GM12801 (cell line): ENCODE data around the gene MBL2.

Experiments used
- TF ChIP-seq, protein P1 (sequence below): IDR thresholded peaks from one replicate; pipeline ENCODE4 v1.5.1; 2011; ENCODE audit warnings: control low read depth; ENCODE audit not compliant: insufficient read length; ENCODE audit errors: extremely low read depth

MBL2 gene

DNA sequence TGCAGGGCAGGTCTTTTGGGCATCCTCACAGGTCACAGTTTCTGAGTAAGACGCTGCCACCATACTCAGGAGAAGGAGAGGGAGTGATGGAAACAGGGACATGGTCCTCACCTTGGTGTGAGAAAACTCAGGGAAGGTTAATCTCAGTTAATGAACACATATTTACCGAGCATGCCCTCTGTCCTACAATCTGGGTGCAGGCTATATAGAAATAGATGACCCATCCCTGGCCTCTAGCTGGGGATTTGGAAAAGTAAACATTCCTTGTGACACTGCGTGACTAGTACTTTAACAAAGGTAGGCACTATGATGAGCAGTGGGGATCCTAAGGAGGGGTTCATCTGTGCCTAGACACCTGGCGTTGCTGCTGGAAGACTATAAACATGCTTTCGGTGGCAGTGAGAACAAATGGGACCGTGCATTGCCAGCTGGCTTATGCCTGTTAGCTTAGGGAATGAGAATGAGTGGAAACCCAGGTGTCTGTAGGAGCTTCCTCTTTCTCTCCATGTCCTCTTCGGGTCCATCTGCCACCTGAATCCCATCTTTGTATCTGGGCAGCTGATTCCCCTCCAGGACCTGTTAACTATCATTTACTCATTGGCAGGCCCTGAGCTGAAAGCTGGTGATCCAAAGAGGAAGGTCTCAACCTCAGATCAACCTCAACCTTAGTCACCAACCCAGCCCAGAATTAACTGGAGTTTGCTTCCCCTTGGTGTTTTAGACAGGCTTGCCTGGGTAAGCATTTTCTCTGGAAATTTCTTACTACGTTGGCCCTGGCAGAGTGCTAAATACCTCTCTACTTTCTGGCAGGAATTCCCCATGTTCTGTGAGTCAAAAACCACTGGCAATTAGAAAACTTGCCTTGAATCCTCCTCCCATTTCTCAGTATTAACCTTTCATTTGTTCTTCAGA lies 794 bp downstream of the MBL2 start:
- TF ChIP-seq, protein P1, sequence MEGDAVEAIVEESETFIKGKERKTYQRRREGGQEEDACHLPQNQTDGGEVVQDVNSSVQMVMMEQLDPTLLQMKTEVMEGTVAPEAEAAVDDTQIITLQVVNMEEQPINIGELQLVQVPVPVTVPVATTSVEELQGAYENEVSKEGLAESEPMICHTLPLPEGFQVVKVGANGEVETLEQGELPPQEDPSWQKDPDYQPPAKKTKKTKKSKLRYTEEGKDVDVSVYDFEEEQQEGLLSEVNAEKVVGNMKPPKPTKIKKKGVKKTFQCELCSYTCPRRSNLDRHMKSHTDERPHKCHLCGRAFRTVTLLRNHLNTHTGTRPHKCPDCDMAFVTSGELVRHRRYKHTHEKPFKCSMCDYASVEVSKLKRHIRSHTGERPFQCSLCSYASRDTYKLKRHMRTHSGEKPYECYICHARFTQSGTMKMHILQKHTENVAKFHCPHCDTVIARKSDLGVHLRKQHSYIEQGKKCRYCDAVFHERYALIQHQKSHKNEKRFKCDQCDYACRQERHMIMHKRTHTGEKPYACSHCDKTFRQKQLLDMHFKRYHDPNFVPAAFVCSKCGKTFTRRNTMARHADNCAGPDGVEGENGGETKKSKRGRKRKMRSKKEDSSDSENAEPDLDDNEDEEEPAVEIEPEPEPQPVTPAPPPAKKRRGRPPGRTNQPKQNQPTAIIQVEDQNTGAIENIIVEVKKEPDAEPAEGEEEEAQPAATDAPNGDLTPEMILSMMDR, result no peak

GRCh38 chr10:52770904-52771303 lies 1.7 kb downstream of the MBL2 start:
- TF ChIP-seq, protein P1, result no peak

DNA sequence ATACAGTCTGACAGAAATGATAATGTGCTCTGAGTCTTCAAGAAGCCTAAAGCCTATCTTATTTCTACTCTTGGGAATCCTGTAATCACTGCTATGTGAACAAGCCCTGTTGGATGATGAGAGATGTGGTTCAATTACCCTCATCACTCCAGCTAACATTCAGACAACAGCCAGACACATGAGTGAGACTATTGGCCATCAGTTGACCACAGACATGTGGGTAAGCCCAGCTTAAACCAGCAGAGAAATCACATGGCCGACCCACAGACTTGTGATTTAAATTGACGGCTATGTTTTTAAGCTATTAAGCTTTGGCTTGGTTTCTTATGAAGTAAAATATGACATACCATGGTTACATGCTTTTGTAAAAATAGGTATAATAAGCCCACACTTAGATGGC lies 2.6 kb downstream of the MBL2 start:
- TF ChIP-seq, protein P1, result no peak

- TF ChIP-seq, protein P1, result no peak
Observed at GRCh38 chr10:52768001-52768532, 4.5 kb downstream of the MBL2 start.

DNA sequence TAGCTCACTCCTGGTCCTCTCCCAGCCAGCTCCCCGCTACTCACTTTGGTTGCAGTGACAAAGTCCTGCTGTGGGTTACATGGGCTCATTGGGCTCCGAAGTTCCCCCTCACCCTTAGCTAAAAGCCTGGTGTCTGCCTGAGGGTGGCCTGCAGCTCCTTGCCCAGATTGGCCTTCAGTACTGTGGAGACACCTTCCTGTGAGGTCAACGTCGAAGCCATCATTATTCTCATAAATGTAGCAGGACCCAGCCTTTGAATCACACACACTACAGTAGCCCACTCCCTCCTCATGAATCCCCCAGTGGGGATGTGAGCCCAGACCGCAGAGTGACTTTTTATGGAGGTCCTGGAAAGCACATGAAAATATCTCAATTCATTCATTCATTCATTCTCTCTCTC lies 10.5 kb downstream of the MBL2 start:
- TF ChIP-seq, protein P1, result no peak

- TF ChIP-seq, protein P1, result no peak
Observed at GRCh38 chr10:52759154-52759553, 13.4 kb downstream of the MBL2 start.

DNA sequence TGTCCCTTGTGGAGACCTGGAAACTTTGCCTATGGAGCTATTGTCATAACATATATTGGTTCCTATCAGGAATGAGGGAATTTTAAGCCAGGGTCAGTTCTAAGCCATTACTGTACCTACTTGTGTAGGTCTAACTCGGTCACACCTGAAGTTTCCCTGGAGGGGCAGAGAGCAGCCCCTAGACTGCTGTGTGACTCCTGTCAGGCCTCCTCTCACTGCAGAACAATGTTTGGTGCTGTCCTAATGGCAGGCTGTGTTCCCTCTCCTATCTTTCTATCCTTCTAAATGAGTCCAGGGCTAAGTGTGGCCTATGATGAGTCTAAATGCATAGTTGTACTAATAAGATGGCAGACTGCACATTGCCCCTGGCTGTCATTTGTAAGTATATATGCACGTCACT lies 14.2 kb downstream of the MBL2 start:
- TF ChIP-seq, protein P1, result no peak
